KG1 (cell line): ENCODE results near the gene CBX1.
"Not testable (repeated sequence)": the region's sequence is repeated elsewhere in the genome, so short reads cannot be mapped to it uniquely, and the experiment has no call there.

Source experiments
- DNase-seq: peaks from one replicate; lab custom pipeline; 2025; lab: John Stamatoyannopoulos, UW

Gene CBX1

DNA sequence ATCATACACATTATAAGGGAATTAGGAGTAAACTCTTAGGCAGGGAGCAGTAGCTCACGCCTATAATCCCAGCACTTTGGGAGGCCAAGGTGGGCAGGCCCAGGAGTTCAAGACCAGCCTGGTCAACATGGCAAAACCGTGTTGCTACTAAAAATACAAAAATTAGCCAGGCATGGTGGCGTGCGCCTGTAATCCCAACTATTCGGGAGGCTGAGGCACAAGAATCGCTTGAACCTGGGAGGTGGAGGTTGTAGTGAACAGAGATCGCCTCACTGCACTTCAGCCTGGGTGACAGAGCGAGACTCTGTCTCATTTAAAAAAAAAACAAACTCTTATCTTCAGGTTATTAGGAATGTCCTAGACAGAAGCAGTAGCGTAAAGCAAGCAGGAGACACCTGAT is 28.5 kb downstream of the CBX1 start:
- DNase-seq, result not testable (repeated sequence)

DNA sequence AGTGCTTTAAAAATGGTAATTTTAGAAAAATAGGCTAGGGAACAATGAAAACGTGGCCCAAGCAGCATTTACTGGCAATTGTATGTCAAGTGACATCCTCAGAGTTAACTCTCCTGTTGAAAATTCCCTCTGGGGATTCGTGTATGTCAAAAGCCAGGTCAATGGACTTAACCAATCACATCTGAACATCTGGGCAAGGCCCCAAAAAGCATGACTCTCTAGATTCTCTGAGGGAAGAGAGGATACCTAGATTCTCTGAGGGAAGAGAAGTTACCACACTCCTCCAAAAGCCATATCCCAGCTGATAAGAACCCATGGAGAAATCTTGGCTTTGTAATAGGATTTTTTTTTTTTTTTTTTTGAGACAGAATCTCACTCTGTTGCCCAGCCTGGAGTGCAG is 29.6 kb downstream of the CBX1 start:
- no peak for DNase-seq

DNA sequence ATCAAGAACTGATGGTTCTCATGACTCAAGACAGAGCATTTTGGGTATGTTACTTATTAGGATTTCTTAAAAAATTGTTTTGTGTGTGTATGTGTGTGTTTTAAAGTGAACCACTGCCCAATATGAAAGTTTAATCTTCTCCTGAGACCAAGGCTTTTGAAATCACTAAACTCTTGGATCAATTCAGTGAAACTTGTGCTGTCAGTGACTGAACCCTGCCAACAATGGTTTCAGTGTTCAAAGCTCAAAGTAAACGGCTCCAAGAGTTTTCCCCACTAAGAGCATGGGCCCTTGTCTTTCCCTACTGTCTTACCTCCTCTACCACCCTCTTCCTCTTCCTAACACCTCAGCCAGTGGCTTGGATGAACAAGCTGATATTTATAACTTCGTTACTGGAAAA is 31.1 kb downstream of the CBX1 start:
- DNase-seq, result no peak

DNA sequence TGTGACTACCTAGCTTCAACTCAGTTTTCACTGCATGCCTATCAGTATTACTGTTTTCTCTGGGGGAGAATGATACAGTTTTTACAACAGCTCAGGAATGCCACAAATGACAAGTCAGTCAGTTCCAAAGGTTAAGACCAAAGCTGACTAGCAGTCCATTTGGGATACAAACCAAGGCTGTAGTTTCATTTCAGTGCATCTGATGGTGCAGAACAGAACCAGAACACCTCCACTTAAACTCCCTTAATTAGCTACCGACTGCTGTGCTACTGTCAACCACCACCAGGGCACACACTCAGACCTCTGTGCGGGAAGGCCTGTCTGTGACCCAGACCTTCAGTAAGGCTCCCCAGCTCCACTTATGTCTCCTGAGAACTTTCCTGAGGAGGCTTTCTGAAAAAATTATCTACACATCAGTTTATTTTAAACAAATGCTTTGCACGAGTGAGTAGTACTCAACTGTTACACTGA is 32.8 kb downstream of the CBX1 start:
- DNase-seq, result no peak

DNA sequence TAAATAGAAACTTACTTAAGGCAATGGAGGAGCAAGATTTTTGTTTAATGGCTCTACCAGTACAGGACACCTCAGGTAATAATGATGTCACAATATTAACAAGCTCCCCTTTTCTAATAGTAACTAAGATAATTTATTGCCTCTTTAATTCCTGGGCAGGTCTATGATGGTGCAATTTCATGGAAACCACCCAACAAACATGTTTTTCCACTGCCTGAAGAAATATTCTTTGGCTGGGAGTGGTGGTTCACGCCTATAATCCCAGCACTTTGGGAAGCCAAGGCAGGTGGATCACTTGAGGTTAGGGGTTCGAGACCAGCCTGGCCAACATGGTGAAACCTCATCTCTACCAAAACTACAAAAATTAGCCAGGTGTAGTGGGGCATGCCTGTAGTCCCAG is 33.5 kb downstream of the CBX1 start:
- DNase-seq, result not testable (repeated sequence)

DNA sequence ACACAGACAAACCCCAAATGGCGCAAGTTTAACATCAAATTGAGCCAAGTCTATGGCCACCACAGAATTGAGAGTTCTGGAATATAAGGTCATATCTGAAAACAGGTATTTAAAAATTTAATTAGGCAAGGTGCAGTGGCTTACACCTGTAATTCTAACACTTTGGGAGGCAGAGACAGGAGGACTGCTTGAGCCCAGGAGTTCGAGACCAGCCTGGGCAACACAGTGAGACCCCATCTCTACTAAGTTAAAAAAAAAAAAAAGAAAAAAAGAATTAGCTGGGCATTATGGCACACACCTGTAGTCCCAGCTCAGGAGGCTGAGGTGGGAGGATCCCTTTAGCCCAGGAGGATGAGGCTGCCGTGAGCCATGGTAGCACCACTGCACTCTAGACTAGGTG is 34.0 kb downstream of the CBX1 start:
- DNase-seq, result no peak

DNA sequence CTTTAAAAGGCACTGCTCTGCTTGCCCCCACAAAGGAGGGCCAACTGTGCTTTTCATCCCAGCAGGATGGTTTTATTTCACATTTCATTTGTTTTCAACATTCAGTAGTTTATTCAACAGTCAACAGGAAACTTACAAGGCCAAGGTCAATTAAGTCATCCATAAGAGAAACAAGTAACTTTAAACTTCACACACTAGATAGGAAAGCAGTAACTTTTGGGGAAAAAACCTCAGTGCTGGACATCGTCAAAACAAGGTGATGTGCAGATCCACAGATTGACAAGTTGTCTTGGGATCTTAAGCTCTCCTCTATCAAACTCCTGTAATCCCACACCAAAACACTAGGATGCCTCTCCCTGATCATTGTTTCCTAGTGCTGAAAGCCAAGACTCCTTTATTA is 34.6 kb downstream of the CBX1 start:
- DNase-seq, result no peak

DNA sequence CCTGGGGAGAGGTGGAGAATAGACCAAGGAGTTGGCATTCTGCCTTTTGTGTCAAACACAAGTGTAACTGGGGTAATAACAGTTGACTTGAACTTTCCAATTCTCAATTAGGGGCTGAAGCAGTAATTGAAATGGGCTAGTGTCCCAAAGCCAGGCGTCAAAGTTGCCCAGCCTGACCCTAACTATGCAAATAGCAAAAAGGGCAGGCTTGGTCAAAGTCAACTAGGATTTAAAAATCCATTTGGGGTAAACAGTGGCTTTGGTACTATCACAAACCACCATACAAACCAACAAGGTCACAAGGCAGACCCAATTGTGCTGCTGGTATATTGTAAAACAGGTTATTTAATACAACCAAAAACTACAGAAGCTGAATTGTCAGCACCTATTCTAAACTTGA is 35.1 kb downstream of the CBX1 start:
- no peak for DNase-seq

DNA sequence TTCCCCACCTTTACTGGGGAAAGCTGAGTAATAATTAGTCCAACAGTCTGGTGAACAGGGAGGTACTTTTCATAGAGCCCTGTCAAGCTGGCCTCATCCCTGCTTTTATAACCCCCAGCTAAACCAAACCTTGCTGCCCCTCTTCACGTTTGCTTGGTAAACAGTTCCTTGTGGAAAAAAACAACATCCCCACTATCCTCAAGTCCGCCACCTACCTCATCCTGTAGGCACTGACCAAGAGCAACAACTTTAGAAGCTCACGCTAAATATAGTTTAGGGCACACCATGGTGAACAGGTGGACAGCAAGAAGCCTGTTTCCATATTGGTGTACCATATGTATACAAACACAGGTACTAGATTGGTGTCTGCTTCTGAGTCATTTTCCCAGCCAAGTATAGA is 36.6 kb downstream of the CBX1 start:
- no peak for DNase-seq

DNA sequence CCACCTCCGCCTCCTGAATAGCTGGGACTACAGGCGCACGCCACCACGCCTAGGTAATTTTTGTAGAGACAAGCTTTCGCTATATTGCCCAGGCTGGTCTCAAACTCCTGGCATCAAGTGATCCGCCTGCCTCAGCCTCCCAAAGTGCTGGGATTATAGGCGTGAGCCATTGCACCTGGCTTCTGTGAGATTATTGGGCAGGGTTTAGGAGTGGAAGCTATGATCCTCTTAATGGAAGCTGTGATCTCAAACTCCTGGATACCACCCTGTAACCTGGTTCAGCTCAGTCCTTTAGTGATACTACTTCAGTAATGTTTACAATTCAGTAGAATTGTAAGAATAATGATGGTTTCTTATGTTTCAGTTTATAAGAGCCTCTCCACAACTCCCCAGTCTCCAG is 39.0 kb downstream of the CBX1 start:
- DNase-seq, result no peak

DNA sequence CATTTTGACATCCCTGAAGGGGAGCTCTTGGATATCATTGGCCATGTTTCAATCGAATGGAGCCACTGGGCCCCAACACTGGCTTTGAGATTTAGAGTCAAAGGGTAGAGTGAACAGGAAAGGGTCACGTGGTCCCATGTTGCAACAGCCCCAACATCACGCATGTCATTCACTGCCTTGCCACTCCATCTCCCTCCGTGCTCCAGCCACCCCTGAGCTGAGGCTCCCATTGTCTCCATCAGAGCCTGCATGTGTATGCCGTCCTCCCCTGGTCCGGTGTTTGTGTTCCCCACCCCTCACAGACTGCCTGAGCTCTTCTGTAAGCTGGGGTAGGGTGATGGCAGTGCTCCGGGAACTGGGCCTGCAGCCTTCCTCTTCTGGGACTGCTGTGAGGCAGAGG is 41.0 kb downstream of the CBX1 start:
- DNase-seq, result no peak

DNA sequence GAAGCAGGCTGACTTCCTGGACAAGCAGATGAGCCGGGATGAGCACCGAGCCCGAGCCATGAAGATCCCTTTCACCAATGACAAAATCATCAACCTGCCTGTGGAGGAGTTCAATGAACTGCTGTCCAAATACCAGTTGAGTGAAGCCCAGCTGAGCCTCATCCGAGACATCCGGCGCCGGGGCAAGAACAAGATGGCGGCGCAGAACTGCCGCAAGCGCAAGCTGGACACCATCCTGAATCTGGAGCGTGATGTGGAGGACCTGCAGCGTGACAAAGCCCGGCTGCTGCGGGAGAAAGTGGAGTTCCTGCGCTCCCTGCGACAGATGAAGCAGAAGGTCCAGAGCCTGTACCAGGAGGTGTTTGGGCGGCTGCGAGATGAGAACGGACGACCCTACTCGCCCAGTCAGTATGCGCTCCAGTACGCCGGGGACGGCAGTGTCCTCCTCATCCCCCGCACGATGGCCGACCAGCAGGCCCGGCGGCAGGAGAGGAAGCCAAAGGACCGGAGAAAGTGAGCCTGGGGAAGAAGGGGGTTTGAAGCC is 42.1 kb downstream of the CBX1 start:
- DNase-seq, result no peak

DNA sequence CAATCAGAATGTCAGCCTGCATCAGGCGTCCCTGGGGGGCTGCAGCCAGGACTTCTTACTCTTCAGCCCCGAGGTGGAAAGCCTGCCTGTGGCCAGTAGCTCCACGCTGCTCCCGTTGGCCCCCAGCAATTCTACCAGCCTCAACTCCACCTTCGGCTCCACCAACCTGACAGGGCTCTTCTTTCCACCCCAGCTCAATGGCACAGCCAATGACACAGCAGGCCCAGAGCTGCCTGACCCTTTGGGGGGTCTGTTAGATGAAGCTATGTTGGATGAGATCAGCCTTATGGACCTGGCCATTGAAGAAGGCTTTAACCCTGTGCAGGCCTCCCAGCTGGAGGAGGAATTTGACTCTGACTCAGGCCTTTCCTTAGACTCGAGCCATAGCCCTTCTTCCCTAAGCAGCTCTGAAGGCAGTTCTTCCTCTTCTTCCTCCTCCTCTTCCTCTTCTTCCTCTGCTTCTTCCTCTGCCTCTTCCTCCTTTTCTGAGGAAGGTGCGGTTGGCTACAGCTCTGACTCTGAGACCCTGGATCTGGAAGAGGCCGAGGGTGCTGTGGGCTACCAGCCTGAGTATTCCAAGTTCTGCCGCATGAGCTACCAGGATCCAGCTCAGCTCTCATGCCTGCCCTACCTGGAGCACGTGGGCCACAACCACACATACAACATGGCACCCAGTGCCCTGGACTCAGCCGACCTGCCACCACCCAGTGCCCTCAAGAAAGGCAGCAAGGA is 42.7 kb downstream of the CBX1 start:
- no peak for DNase-seq

DNA sequence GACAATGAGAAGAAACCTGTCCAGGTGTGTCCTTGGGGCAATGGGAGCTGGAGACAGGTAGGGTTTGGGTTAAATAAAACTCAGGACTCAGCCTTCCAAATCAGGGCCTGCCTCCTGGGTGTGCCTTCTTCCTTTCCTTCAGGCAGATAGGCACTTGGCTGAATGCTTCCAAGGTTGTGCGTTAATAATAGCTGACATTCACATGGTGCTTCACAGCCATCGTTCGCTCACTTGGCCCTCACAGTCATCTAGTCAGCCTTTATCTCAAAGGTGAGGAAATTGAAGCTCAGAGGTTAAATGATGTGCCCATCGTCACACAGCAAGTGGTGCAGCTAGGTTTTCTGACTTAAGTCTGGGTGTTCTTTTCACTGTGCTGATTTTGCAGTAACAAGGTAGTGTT is 43.7 kb downstream of the CBX1 start:
- no peak for DNase-seq

DNA sequence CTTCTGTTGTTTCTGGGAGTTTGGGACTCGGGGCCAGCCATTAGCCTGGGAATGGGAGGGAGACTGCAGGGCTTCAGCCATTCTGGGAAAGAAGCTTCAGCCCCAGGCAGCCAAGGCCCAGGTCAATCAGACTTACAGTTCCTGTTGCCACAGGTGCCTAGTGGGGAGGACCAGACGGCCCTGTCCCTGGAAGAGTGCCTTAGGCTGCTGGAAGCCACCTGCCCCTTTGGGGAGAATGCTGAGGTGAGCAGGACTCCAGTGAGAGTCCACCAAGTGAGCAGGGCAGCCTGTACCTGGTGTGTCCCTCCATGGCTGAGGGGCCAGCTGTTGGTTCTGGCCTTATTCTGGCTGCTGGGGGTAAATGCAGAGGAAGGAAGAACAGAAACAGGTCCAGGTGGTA is 44.4 kb downstream of the CBX1 start:
- no peak for DNase-seq

DNA sequence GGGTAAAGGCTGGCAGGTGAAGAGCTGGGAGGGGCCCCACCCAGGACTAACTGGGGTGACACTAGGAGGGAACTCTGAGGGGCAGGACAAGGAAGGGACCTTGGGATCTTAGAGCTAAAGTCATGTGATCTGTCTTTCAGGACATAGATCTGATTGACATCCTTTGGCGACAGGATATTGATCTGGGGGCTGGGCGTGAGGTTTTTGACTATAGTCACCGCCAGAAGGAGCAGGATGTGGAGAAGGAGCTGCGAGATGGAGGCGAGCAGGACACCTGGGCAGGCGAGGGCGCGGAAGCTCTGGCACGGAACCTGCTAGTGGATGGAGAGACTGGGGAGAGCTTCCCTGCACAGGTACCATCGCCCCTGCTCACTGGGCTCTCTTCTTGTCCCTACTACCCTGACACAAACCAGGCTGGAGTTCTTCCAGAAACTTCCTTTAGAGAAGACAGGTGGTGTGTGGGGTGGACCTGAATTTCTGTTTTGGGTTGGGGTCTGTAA is 45.0 kb downstream of the CBX1 start:
- DNase-seq, result no peak

DNA sequence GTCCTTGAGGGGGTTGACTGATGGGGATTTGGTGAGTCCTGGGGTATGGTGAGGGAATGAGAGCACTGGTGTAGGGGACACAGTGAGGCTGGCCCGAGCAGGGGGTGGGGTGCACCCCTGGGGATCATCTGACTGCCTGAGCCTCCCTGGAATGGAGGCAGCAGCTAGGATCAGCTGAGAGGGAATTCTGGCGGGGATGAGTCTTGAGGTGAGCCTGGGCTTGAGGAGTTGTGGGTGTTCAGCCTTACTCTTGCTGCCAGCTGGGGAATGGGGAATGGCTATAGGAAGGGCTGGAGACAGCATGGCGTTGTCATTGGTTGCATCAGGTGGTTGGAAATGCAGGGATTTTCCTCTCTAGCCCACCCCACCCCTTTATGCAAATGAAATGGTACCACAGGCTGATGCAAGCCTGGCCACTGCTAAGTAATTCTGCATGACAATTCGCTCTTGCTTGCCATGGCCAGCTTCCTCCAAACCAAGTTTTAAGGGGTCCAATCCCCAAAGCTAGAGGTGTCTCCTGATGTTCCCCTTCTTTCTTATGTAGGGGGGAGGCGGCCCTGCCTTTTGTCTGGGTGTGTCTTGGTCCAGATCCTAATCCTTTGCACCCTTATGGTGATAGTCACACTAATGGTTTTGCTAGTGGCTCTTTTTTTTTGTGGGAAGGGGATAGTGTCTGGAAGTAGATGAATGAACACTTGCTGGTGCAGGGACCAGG is 45.6 kb downstream of the CBX1 start:
- DNase-seq, result no peak

DNA sequence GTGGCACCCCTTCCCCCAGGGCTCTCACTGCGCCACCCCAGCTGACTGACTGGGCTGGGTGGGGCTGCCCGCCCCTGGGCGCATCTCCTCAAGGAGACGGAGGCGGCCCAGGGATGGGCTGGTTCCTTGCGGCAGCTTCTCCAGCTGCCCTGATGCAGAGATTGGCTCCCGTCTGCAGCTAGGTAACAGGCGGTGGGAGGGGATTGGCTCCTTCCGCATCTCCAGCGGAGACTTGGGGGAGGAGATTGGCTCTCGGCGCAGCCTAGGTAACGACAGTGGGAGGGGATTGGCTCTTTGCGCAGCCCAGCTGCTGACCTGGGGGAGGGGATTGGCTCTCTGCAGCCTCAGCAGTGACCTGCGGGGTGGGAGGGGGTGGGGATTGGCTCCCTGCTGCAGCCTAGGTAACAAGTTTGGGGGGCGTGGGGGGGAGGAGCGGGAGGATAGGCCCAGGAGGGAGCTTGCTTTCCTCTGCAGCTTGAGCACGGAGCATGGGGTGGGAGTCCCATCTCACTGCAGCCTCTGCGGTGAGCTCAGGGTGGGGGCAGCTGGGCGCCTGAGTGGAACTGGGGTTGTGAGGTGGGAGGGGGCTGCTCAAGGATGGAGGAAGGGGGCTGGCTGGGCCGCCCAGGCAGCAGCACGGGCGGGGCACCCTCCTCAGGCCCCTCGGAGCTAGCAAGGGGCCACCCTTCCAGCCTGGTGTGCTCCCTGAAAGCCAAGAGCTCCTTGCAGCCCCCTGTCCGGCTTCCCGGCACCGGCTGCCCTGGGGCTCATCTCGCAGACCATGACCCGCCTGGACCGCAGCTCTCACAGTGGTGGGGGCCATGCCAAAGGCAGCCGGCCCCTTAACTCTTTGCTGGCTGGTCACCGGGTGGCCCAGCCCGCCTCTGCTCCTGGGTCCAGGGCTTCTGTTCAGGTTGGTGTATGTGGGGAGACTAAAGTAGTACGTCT is 46.8 kb downstream of the CBX1 start:
- DNase-seq, result no peak

DNA sequence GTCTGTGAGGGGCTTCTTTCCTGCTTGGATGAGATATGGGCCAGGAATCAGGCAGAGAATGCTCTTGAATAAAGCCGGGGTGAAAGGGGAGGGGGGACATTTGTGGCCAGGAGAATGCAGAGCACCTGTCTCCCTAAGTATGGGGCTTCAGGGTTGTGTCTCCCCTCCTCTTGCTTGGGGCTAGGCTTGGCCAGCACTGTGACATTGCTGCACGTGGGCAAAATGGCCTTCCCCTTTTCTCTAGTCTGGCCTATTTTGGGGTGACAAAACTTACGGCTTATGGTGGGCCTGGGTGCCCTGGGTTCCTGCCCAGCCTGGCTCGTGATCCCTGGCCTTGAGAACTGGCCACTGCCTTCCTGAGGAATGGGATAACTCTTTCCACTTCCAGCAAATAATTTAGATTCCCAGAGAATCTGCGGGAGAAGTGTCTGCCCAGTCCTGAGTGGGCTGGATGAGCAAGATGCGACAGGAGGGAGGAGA is 47.5 kb downstream of the CBX1 start:
- DNase-seq, result no peak

DNA sequence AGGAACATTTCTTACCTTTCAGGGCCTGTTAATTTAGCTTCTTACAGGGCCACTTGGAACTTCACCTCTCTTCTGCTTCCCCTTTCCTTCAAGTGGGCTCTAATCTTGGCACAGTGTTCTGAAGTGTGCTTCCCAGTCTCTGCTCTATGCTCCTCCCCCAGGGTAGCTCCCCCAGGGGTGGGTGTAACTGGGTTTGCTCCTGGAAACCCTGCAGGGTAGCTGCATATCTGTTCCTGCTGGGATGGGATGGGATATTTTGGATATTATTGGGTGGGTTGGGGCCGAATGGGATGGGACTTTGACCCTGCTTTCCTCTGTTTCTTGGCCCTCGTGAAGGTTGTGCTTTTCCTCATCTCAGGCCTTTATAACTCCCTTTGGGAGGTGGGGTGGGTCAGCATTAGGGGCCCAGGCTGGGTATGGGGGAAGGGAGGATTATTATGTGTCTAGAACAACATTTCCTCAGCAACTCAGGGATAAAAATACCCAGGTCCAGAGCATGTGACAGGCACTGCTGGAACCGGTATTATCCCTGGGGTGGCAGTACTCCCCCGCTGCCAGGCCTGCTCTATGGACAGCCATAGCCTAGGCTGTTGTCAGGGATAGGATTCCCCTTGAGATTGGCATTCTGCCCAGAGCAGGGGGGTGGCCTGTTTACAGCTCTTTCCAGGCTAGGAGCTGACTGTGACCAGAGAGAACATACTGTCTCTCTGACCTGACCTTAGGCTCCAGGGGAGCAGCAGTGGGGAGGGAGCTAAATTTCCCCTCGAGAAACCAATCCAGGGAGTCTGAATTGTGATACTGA is 48.1 kb downstream of the CBX1 start:
- no peak for DNase-seq
